ENCODE results near the gene ELMOD3.

- TF ChIP-seq CTCF (conservative IDR thresholded peaks at IDR 0.05), result no peak
- TF ChIP-seq ZFX (IDR thresholded peaks at IDR 0.05), result no peak
These were observed 55.4 kb downstream of the ELMOD3 start, which contains the start of gene CAPG for GRCh38 chr2:85409845-85410583.
